Thoracic aorta endothelial cell (primary cell): ENCODE results near the gene CIDEC. TPM values are rescaled to one million over a fixed set of nuclear protein-coding genes. Genes with fewer than 3 reads are reported as not detected.

Source experiments
- small RNA-seq: library from RNA; depleted of rRNA; stranded (forward); fragments of <200 nt; gene quantifications from one replicate; pipeline ENCODE3, GENCODE V24; 2012
- total RNA-seq: library from RNA; depleted of rRNA; stranded (reverse); fragments of >200 nt; gene quantifications from 2 replicates; pipeline ENCODE4 v1.2.3, GENCODE V29; 2012

Gene CIDEC
- not detected in 2 replicates for total RNA-seq

DNA sequence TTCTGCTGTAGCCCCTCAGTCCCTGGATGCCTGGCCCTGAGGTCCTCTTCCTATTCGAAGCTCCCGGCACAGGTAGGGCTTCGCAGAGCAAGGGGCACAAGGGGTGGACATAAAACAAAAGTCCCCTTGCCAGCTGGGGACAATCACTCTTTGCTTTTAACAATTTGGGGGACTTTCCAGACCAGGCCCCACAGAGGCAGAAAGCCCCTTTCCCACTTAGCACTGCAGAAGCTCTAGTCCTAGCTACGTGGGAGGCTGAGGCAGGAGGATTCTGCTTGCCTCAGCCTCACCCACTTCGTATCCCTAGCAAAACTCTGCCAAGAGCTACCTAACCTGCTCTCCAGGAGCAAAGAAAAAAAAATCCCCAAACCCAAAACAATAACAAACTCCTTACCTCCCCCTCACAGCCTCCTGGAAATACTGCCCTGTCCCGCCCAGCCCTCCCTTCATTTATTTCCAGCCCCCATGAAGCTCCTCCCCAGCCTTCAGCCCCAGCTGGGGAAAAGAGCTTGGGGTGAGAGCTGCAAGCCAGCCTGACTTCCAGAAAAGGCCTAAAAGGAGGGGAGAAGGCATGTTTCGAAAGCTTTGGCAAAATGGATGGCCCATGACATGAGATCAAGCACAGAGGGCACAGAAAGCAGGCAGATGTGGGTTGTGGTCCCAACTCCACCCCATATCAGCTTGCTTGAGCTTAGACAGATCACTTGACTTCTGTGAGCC, at the start of gene CIDEC:
TSS of gene CIDEC (minus strand) at position 424 of the 720 bp plus-strand sequence. CDS start 1,767 bp downstream, outside the sequence.

DNA sequence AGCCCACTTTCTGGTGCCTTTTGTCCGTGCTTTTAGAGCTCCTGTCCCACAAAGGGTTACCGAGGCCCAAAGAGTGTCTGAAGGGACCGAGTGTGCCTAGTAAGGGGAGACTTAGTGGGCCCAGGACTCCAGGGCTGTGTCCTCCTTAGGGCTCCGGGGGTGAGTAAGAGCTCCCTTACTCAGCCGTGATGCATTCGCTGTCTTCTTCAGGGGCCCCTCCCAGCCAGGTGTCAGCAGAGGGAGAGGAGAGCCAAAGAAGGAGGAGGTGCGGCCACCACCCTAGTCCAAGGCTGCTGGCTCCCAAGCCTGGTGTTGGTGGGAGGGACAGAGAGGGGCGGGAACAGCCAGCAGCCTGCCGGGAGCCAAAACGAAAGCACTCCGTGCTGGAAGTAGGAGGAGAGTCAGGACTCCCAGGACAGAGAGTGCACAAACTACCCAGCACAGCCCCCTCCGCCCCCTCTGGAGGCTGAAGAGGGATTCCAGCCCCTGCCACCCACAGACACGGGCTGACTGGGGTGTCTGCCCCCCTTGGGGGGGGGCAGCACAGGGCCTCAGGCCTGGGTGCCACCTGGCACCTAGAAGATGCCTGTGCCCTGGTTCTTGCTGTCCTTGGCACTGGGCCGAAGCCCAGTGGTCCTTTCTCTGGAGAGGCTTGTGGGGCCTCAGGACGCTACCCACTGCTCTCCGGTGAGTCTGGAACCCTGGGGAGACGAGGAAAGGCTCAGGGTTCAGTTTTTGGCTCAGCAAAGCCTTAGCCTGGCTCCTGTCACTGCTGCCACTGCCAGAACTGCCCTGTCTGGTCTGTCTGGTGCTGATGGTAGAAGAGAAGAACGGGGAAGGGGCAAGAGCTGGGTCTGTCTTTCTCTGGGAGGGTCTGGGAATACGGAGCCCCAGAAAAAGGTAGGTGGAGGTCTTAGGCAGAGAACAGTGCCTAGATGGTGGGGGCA, 37.0 kb upstream of the CIDEC start, which contains the start of gene IL17RC:
TSS of gene IL17RC (plus strand) at position 365 of the 947 bp plus-strand sequence. CDS start at position 583, 218 bp downstream.

DNA sequence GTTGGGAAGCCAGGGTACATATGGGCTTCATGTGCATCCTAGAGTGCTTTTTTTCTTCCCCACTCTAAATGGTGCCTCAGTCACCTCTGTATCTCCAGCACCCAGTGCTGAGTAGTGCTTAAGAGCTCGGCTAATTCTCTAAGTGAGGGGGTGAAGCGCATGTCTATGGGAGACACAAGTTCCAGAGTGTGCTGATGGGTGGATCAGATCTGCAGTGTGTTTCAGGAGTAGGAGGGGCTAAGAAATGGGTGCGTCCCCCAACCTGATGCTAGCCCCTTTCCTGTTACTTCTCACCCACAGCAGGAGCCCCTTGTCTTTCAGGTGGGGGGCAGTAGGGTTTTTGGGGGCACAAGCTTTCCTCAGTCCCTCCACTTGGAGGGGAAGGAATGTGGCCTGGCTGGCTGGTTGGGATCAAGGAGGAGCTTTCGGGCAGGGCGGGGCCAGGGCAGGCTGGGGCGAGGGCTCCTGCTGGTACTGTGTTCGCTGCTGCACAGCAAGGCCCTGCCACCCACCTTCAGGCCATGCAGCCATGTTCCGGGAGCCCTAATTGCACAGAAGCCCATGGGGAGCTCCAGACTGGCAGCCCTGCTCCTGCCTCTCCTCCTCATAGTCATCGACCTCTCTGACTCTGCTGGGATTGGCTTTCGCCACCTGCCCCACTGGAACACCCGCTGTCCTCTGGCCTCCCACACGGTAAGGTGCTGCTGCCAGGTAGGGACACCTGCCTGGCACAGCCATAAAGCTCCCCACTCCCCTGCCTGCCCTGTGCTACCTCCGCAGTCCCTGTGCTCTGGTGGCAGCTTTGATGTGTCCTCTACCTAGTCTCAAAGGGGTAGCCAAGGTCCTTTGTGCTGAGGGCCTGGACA, 22.6 kb upstream of the CIDEC start, which contains the start of gene IL17RE:
TSS of gene IL17RE (plus strand) at position 477 of the 866 bp plus-strand sequence. CDS start at position 562, 85 bp downstream.

GRCh38 chr3:9890249-9891071, 10.4 kb upstream of the CIDEC start, which contains the start of gene JAGN1:
Gene JAGN1, plus strand, starts transcription at chr3:9890610. Its CDS starts 113 bp downstream, at chr3:9890723.

GRCh38 chr3:9843715-9844438, 36.2 kb downstream of the CIDEC start, which contains the start of gene RPUSD3:
Gene RPUSD3, minus strand, starts transcription at chr3:9844008. Its CDS starts 18 bp downstream, at chr3:9843990.

Small RNAs within 50 kb of the gene (small RNA-seq; reads per million reads assigned to genes)
- gene RNU6-882P, result not detected

Other genes with a start within 250 kb of the CIDEC start
- gene MTMR14, start 230.7 kb downstream of the CIDEC start, total RNA-seq, result 38.7 and 45.4 TPM in 2 replicates
- not detected in 2 replicates for gene CPNE9, start 176.4 kb downstream of the CIDEC start, total RNA-seq
- gene BRPF1, start 148.5 kb downstream of the CIDEC start, total RNA-seq, result 21.1 and 21.8 TPM in 2 replicates
- 21.4 and 23.7 TPM in 2 replicates for gene OGG1, start 130.3 kb downstream of the CIDEC start, total RNA-seq
- gene CAMK1, start 110.3 kb downstream of the CIDEC start, total RNA-seq, result 35.9 and 43.8 TPM in 2 replicates
- 42.7 and 45.2 TPM in 2 replicates for gene TADA3, start 87.8 kb downstream of the CIDEC start, total RNA-seq
- 225 and 236 TPM in 2 replicates for gene ARPC4, start 87.2 kb downstream of the CIDEC start, total RNA-seq
- 18.7 and 19.5 TPM in 2 replicates for gene TTLL3, start 70.0 kb downstream of the CIDEC start, total RNA-seq
- 30.1 and 35.3 TPM in 2 replicates for gene RPUSD3, start 36.2 kb downstream of the CIDEC start, total RNA-seq
- gene JAGN1, start 10.4 kb upstream of the CIDEC start, total RNA-seq, result 23.1 and 27.0 TPM in 2 replicates
- 0.13 and 0.29 TPM in 2 replicates for gene IL17RE, start 22.6 kb upstream of the CIDEC start, total RNA-seq
- gene IL17RC, start 36.8 kb upstream of the CIDEC start, total RNA-seq, result 14.5 and 14.6 TPM in 2 replicates
- gene CRELD1, start 53.6 kb upstream of the CIDEC start, total RNA-seq, result 14.7 and 15.2 TPM in 2 replicates
- gene PRRT3, start 72.2 kb upstream of the CIDEC start, total RNA-seq, result 1.3 TPM in 2 replicates
- gene EMC3, start 106.6 kb upstream of the CIDEC start, total RNA-seq, result 51.5 and 60.7 TPM in 2 replicates
- 38.4 and 52.9 TPM in 2 replicates for gene FANCD2, start 146.2 kb upstream of the CIDEC start, total RNA-seq
- not detected in 2 replicates for gene FANCD2OS, start 228.0 kb upstream of the CIDEC start, total RNA-seq
- 108 and 110 TPM in 2 replicates for gene BRK1, start 235.4 kb upstream of the CIDEC start, total RNA-seq